GM18499 (cell line): ENCODE results near the gene NDRG2.

Experiments used
- ATAC-seq: cut with Tn5 transposase; IDR thresholded peaks from one replicate; pipeline ENCODE4 v1.9.1; 2021; ENCODE audit warnings: moderate number of reproducible peaks; ENCODE audit not compliant: insufficient read depth, unreplicated experiment

The NDRG2 gene

GRCh38 chr14:20980906-20981305 is 44.0 kb downstream of the NDRG2 start:
- no peak for ATAC-seq

- ATAC-seq: no peak
Measured at GRCh38 chr14:20978687-20979086, 46.2 kb downstream of the NDRG2 start.

GRCh38 chr14:20976291-20976690 is 48.6 kb downstream of the NDRG2 start:
- no peak for ATAC-seq

DNA sequence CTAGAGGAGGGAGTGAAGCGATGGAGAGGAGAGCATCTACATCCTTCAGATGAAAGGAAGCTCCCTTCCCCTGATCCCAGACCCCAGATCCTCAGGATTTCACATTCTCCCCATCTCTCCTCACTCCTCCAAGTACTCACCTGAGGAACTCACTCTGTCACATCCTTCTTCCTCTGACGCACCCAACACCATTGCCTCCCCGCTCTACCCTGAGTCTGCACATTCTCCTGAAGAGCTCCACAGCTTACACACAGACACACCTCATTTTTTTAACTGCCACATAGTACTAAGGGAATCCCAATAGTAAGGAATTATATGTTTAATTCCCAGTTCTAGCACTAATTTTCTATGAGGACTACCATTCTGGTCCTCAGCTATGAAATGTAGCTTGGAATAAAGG is 51.4 kb downstream of the NDRG2 start:
- ATAC-seq: no peak

GRCh38 chr14:20971705-20972021 is 53.2 kb downstream of the NDRG2 start:
- ATAC-seq: no peak

DNA sequence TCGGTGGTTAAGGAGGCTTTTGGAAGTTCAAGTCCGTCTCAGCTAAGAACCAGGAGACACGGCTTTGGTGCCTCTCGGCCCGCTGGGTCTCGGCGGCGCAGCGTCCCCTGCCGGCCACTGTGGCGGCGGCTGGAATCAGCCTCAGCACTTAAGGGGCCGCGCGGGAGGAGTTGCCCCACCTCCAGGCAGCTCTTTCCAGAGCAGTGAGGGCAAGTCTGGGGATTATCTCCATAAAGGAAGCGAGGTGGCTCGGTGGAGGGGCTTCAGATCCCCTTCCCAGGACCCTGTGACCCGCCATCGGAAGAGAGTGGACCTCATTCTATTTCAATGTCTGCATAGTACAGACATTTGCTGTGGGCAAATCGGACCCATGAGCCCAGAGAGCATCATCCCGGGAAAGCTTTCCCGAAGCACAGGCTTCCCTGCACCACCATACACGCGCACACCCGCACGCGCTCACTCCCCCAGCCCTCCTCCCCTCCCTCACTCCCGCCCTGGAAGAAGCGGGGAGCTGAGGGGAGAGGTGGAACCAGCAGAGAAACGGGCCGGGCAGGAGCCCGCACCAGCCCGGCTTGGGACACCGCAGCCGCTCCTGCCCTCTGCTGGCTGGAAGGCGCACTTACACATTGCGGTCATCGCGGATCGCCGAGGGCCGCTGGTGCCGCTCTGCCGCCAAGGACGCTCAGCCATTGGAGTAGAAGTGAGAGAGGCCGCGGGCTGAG is 53.7 kb downstream of the NDRG2 start:
- ATAC-seq: peak; percentile 61

- peak; percentile 12 for ATAC-seq
Measured at GRCh38 chr14:20970647-20970982, 54.2 kb downstream of the NDRG2 start.

DNA sequence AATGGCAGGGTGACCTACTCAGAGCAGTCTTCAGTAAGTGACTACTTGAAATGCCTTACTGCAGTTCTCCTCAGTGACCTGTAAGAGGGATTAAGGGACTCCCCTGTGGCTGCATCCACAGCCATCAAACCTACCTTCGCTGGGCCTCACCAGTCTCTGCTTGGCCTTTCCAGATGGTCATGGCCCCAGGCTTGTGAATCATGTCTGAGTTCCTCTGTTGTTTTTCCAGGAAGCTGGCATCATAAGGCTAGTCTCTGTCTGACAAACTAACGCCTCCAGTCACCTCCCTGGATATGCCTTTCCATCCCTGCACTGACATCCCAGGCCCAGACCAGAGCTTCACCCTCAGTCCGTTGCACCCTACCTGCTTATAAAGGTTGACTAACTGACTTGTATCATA is 55.5 kb downstream of the NDRG2 start:
- no peak for ATAC-seq
